GM12891 (cell line): Measurements from ENCODE around the gene CREB5.

Experiments used
- DNase-seq: peaks from one replicate; pipeline ENCODE4 v3.0.0; 2011; ENCODE audit warnings: low spot score; ENCODE audit not compliant: insufficient read length
- FAIRE-seq: peaks from 2 replicates; lab custom pipeline; 2011; peaks lifted over from hg19 to GRCh38; lab: Jason Lieb, UNC
- PAX5 ChIP-seq: IDR thresholded peaks from 2 replicates; pipeline ENCODE4 v1.6.1; 2011; ENCODE audit warnings: low read length, moderate library complexity, mild to moderate bottlenecking; ENCODE audit not compliant: insufficient read depth, severe bottlenecking
- POLR2A ChIP-seq: IDR thresholded peaks from 2 replicates; pipeline ENCODE4 v1.6.1; 2011; ENCODE audit warnings: low read depth, low read length, control low read depth
- POLR2AphosphoS5 ChIP-seq: IDR thresholded peaks from 2 replicates; pipeline ENCODE4 v1.6.1; 2011; ENCODE audit warnings: low read depth, low read length, control low read depth
- POU2F2 ChIP-seq: IDR thresholded peaks from 2 replicates; pipeline ENCODE4 v1.6.1; 2011; ENCODE audit warnings: low read depth, mild to moderate bottlenecking, control low read depth, low read length, moderate library complexity
- SPI1 ChIP-seq: IDR thresholded peaks from 2 replicates; pipeline ENCODE4 v1.6.1; 2011; ENCODE audit warnings: low read depth, low read length, control low read depth
- TAF1 ChIP-seq: IDR thresholded peaks from 2 replicates; pipeline ENCODE4 v1.6.1; 2011; ENCODE audit warnings: low read depth, low read length, control low read depth

Gene CREB5

GRCh38 chr7:28701731-28702130, 289.4 kb downstream of the CREB5 start:
- DNase-seq (no peak), FAIRE-seq (no peak)
- no peak for TF ChIP-seq TAF1
- no peak for TF ChIP-seq POU2F2
- no peak for TF ChIP-seq POLR2AphosphoS5
- TF ChIP-seq SPI1 = no peak

GRCh38 chr7:28702171-28702570, 289.9 kb downstream of the CREB5 start:
- TF ChIP-seq SPI1 (no peak), TAF1 (no peak), POLR2A (no peak), POU2F2 (no peak), POLR2AphosphoS5 (no peak), PAX5 (no peak)
- no peak for FAIRE-seq

DNA sequence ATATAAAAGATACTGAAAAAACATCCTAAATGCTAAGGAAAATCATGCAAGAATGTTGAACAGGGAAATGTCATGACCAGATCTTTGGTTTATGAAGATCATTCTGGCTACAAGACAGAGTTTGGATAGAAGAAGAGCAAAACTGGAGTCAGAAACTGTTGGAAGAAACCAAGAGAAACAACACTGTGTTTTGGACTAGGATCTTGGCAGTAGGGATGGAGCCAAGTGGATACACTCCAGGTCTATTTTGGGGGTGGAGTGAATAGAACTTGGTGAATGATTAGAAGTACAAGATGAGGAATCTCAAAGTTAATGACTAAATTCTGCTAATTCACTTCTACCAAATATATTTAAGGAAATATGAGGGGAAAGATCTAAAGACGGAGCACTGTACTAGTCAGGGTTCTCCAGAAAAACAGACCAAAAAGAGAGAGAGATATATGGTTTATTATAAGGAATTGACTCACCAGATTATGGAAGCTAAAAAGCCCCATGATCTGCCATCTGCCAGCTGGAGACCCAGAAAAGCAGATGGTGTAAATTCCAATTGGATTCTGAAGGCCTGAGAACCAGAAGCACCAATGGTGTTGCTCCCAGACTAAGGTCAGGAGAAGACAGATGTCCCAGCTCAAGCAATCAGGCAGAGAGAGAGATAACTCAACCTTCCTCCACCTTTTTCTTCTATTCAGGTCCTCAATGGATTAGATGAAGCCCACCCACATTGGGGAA, 290.9 kb downstream of the CREB5 start:
- no peak for TF ChIP-seq POU2F2
- TF ChIP-seq POLR2AphosphoS5 = no peak
- no peak for TF ChIP-seq SPI1
- TF ChIP-seq PAX5 = no peak
- no peak for TF ChIP-seq POLR2A
- no peak for TF ChIP-seq TAF1
- DNase-seq (no peak), FAIRE-seq (no peak)

More at GRCh38 chr7:28702171-28702570, 289.9 kb downstream of the CREB5 start:
- DNase-seq = no peak

DNA sequence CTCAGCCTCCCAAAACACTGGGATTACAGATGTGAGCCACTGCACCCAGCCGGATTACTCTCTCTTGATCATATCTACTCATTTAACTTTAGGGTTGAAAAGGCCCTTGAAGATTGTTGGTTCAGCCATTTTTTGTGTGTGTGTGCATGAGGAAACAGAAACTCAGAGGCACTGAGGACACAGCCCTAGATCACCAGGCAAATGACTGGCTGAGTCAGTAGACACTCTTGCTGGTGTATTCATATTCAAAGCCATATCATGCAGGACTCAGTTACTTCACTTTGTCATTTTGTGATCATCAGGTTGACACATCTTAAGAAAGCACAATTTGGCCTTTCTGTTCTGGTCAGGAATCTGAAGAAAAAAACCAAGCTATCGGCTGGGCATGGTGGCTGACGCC, 292.4 kb downstream of the CREB5 start:
- TF ChIP-seq PAX5 (no peak), POU2F2 (no peak), SPI1 (no peak), POLR2A (no peak), POLR2AphosphoS5 (no peak), TAF1 (no peak)
- DNase-seq = no peak
- no peak for FAIRE-seq

DNA sequence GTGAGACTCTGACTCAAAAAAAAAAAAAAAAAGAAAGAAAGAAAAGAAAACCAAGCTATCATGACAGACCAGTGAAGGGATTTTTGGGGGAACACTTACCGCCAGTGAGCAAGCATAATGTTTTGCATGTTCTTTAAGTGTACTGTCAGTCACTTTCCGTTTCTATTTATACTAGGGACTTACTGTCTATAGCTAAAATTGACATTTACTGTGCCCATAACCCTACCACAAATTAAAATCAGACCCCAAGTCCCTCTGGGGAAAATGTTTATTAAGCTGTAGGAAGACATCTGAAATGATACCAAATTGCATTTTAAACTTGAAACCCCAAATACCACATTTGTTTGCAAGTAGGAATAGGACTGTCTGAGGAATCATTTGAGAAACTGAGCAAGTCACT, 293.0 kb downstream of the CREB5 start:
- TF ChIP-seq POLR2AphosphoS5 = no peak
- TF ChIP-seq TAF1 = no peak
- peak; percentile 17; the same call in 1 of the 2 replicates for TF ChIP-seq POU2F2
- FAIRE-seq (peak; percentile 31), DNase-seq (no peak)

DNA sequence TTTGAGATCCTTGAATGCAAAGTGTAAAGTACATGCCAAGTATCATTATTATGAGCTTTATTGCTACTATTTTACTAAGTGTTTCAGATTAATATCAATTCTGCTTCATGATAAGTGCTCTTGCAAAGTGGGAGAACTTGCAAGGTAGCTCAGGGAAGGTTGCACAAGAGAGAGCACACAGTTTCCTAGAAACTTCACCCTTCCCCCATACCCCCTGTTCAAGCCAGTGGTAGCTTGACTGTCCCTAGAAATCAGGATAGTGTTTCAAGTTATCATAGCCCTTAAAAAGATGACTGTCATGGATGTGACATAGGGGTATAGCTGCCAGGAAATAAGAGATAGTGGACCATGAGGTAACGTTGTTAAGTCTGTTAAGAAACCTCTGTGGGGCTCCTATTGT, 294.3 kb downstream of the CREB5 start:
- TF ChIP-seq SPI1 (no peak), TAF1 (no peak)
- FAIRE-seq = no peak
- no peak for DNase-seq

DNA sequence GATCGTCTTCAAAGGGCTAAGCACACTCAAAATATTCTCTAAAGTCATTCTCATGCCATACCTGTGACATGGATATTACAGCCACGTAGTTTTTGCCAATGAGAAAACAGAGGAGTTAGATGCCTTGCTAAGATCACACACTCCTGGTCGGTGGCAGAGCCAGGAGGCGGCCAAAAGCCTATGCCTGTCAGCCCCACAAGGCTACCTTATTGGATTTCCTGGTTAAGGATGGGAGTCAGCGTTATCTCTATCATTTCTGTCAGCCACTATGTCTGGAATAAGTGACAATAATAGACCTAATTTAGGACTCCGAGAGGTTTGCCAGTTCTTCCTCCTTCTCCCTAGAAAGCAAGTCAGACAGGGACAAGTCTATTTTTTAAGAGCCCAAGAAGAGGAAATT, 295.0 kb downstream of the CREB5 start:
- FAIRE-seq (no peak), DNase-seq (no peak)
- no peak for TF ChIP-seq POLR2A
- TF ChIP-seq SPI1 = no peak
- TF ChIP-seq PAX5 = no peak
- TF ChIP-seq POU2F2 = no peak
- TF ChIP-seq POLR2AphosphoS5 = no peak

- TF ChIP-seq POLR2A (no peak), POLR2AphosphoS5 (no peak), TAF1 (no peak), POU2F2 (no peak), PAX5 (no peak), SPI1 (no peak)
- FAIRE-seq (no peak), DNase-seq (no peak)
Measured at GRCh38 chr7:28708033-28708951, 296.0 kb downstream of the CREB5 start.

DNA sequence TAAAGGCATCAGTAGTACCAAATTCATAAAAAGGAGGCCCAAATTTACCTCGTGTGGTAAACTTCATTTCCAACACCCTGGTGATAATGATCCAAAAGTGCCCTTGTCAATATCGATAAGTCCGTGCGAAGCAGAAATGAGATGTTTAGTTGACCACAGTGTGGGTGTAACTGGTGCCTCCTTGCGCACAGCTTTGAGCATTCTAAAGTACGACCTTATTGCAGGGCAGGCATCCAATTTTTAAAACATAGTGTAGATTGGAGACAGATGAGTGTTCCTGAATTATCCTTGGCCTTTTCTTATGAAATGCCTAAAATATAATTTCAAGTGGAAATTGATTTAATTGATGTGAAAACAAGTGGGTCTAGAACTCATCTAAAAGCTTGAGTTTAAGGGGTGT, 297.4 kb downstream of the CREB5 start:
- FAIRE-seq (no peak), DNase-seq (no peak)
- no peak for TF ChIP-seq POLR2AphosphoS5
- TF ChIP-seq PAX5 = no peak
- TF ChIP-seq TAF1 = no peak
- TF ChIP-seq SPI1 = no peak
- no peak for TF ChIP-seq POU2F2

DNA sequence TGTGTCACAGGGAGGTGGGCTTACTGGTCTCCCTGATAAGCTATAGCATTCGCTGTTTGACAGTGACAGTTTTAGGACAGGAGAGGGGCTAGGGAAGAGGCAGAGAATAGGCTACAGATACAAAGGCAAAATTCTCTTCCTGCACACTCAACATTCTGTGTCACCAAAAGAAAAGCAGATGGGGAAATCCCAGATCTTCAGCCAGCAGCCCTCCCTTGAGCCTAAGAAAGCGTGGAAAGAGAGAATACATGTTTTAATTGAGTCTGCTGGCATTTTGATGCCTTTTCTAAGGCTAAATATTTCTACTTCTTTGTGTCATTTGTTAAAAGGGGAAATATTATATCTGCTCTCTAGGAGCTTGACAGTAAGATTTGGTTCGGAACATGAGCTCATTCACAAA, 298.8 kb downstream of the CREB5 start:
- no peak for FAIRE-seq
- TF ChIP-seq PAX5 (no peak), TAF1 (no peak), POLR2AphosphoS5 (no peak), POLR2A (no peak), SPI1 (no peak), POU2F2 (no peak)
- DNase-seq = no peak
